Measurements from ENCODE around the gene PRPF19. TPM values are rescaled to one million over a fixed set of nuclear protein-coding genes. Genes with fewer than 3 reads are reported as not detected.
A peak's percentile ranks its signal among the peaks of the same experiment; 100 is the strongest.

The PRPF19 gene
- total RNA-seq, 1 donor from 2014 or later = 74.4 TPM

- H3K4me3 Mint-ChIP-seq (ENCODE audit: unreplicated experiment) = peak within 1 kb of the TSS; percentile 36
- peaks cover 11% of the 10 kb centered on the region for H3K27me3 Mint-ChIP-seq (ENCODE audit: unreplicated experiment)
- peaks cover 2% of the 10 kb centered on the region for H3K9me3 Mint-ChIP-seq (ENCODE audit: unreplicated experiment)
- peaks cover 6% of the 10 kb centered on the region for H3K4me1 Mint-ChIP-seq (ENCODE audit: low read depth, unreplicated experiment)
- no peaks in the 10 kb centered on the region for H3K36me3 Mint-ChIP-seq (ENCODE audit: unreplicated experiment)
- TF ChIP-seq CTCF (IDR thresholded peaks at IDR 0.05; ENCODE audit: partially characterized antibody, unreplicated experiment) = no peak
- DNase-seq = no peak
- peak within 1 kb of the TSS; percentile 59 for H3K27ac Mint-ChIP-seq (ENCODE audit: unreplicated experiment)
Observed at GRCh38 chr11:60855726-60856633, 50.4 kb downstream of the PRPF19 start, which contains the start of gene PTGDR2. TSS of gene PTGDR2 (minus strand) at chr11:60855950. CDS start at chr11:60853722, 2,228 bp downstream.

- no peak for TF ChIP-seq CTCF (IDR thresholded peaks at IDR 0.05; ENCODE audit: partially characterized antibody, unreplicated experiment)
- Mint-ChIP-seq H3K4me3 (ENCODE audit: unreplicated experiment) (no peak overlapping the region), H3K4me1 (ENCODE audit: low read depth, unreplicated experiment) (peaks cover 6% of the 10 kb centered on the region), H3K27ac (ENCODE audit: unreplicated experiment) (no peak overlapping the region), H3K27me3 (ENCODE audit: unreplicated experiment) (peaks cover 9% of the 10 kb centered on the region), H3K9me3 (ENCODE audit: unreplicated experiment) (peaks cover 2% of the 10 kb centered on the region), H3K36me3 (ENCODE audit: unreplicated experiment) (no peaks in the 10 kb centered on the region)
- DNase-seq = no peak
Observed at GRCh38 chr11:60854847-60855725, 51.3 kb downstream of the PRPF19 start.

- Mint-ChIP-seq H3K36me3 (ENCODE audit: unreplicated experiment) (no peaks in the 10 kb centered on the region), H3K27me3 (ENCODE audit: unreplicated experiment) (peaks cover 9% of the 10 kb centered on the region), H3K4me3 (ENCODE audit: unreplicated experiment) (no peak overlapping the region), H3K9me3 (ENCODE audit: unreplicated experiment) (peaks cover 2% of the 10 kb centered on the region), H3K4me1 (ENCODE audit: low read depth, unreplicated experiment) (peaks cover 6% of the 10 kb centered on the region), H3K27ac (ENCODE audit: unreplicated experiment) (no peak overlapping the region)
- DNase-seq = no peak
- no peak for TF ChIP-seq CTCF (IDR thresholded peaks at IDR 0.05; ENCODE audit: partially characterized antibody, unreplicated experiment)
Observed at GRCh38 chr11:60854140-60854846, 52.1 kb downstream of the PRPF19 start.

DNA sequence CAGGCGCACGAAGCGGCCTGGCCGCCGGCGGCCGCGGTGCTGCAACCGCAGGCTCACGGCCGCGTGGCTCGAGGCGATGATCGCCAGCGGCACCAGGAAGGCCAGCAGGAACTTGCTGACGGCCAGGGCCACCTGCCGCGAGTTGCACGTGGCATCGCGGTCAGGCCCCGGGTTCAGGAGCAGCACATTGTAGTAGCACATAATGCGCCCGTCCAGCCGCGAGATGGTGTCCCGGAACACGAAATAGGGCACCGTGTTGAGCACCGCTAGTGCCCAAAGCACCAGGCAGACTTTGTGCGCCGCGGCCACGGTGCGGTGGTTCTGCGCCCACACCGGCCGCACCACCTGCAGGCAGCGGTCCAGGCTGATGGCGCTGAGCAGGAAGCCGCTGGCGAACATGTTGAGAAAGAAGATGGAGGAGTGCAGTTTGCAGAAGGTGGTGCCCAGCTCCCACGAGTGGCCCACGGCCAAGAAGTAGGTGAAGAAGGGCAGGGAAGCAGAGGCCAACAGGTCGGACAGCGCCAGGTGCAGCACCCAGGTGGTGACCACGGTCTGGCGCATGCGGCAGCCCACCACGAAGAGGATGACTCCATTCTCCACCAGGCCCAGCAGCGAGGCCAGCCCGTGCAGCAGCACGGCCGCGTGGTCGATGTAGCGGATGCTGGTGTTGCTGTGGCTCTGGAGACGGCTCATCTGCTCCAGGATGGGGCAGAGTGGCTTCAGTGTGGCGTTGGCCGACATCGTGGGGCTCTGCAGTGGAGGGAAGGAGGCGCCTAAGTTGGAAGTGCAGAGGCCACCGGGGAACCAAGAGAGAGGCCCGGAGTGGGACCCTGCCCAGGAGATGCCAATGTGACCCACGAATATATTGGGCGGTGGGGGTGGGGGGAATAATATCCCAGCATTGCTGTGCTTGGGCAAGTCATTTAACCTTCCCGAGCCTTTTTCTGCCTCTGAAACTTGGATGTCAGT is 53.1 kb downstream of the PRPF19 start:
- Mint-ChIP-seq H3K36me3 (ENCODE audit: unreplicated experiment) (no peaks in the 10 kb centered on the region), H3K4me3 (ENCODE audit: unreplicated experiment) (no peak overlapping the region), H3K27me3 (ENCODE audit: unreplicated experiment) (peaks cover 7% of the 10 kb centered on the region), H3K4me1 (ENCODE audit: low read depth, unreplicated experiment) (peaks cover 9% of the 10 kb centered on the region), H3K9me3 (ENCODE audit: unreplicated experiment) (peaks cover 2% of the 10 kb centered on the region), H3K27ac (ENCODE audit: unreplicated experiment) (no peak overlapping the region)
- no peak for TF ChIP-seq CTCF (IDR thresholded peaks at IDR 0.05; ENCODE audit: partially characterized antibody, unreplicated experiment)
- DNase-seq = no peak

Data from glutamatergic neuron (in vitro differentiated cells).